Vagina (tissue), 2 donors: Measurements from ENCODE around the gene TDRD7. TPM values are rescaled to one million over a fixed set of nuclear protein-coding genes. Genes with fewer than 3 reads are reported as not detected.

Experiments
- DNase-seq, 2 donors: peaks; one replicate each; pipeline ENCODE4 v3.0.0-alpha.2; 2017; ENCODE audit errors: extremely low spot score in 2 of 2
- H3K27ac ChIP-seq: fragments of 200-600 bp; sonication (generic); one replicate; pipeline ENCODE4 v1.5.1; 2019
- H3K27me3 ChIP-seq: fragments of 200-600 bp; sonication (generic); one replicate; pipeline ENCODE4 v1.5.1; 2019
- H3K36me3 ChIP-seq, 2 donors: fragments of 200-600 bp; sonication (generic); one replicate each; pipeline ENCODE4 v1.5.1; 2017 to 2019
- H3K4me1 ChIP-seq: fragments of 200-600 bp; sonication (generic); one replicate; pipeline ENCODE4 v1.5.1; 2019
- H3K4me3 ChIP-seq, 2 donors: fragments of 200-600 bp; sonication (generic); 1 replicate in 1 of 2; 2 replicates in 1 of 2; pipeline ENCODE4 v1.5.1; 2016 to 2019
- H3K9me3 ChIP-seq: fragments of 200-600 bp; sonication (generic); one replicate; pipeline ENCODE4 v1.5.1; 2019
- POLR2A ChIP-seq, 2 donors: fragments of 450-650 bp; IDR thresholded peaks; one replicate each; pipeline ENCODE4 v1.6.1; 2017; ENCODE audit warnings: antibody characterized with exemption in 2 of 2, mild to moderate bottlenecking in 2 of 2, moderate library complexity in 2 of 2
- POLR2AphosphoS5 ChIP-seq, 2 donors: sonication (generic); formaldehyde crosslinking; IDR thresholded peaks; one replicate each; pipeline ENCODE4 v1.9.0; 2017; ENCODE audit warnings: antibody characterized with exemption in 2 of 2, mild to moderate bottlenecking in 2 of 2, low read depth in 1 of 2; ENCODE audit not compliant: insufficient read depth in 1 of 2
- intact Hi-C: fragments of 100-400 bp; cut with DNase I; formaldehyde crosslinking; loops from one replicate; pipeline ENCODE4 v1.15.1; 2023
- total RNA-seq: library from RNA; depleted of rRNA; stranded (reverse); fragments of >200 nt; gene quantifications from one replicate; pipeline ENCODE4 v1.2.3, GENCODE V29; 2016
- TF ChIP-seq, protein P1 (sequence below), 3 experiments: fragments of 450-650 bp in 2 of 3; fragments of 200-600 bp in 1 of 3; sonication (generic) in 1 of 3; IDR thresholded peaks; one replicate each; pipeline ENCODE4 v1.5.1; 2017 to 2019; ENCODE audit warnings: antibody characterized with exemption in 3 of 3, mild to moderate bottlenecking in 2 of 3, moderate library complexity in 2 of 3

TDRD7 gene
- total RNA-seq, 1 donor from 2014 or later, result 13.5 TPM

DNA sequence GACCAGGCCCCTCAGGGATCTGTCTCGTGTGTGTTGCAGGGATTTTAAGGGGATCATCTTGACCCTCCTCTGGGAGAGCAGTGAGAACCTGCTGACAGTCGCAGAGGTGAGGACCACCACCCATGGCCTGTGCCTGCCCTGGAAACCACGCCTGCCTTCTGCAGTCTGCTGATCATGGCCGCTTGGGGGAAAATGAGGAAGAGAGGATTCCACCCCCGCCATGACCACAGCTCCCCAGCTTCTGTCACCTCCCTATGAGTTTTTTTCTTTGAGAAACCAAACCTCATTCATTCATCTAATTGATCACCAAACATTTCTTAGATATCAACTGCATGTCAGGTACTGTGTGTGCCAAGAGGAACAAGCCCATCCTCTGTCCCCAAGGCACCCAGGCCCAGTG, 46.3 kb upstream of the TDRD7 start:
- TF ChIP-seq POLR2AphosphoS5 (IDR thresholded peaks at IDR 0.05; ENCODE audit: insufficient read depth in 1 of 2, low read depth in 1 of 2) (no peak), POLR2A (IDR thresholded peaks at IDR 0.05) (no peak)
- TF ChIP-seq, protein P1, sequence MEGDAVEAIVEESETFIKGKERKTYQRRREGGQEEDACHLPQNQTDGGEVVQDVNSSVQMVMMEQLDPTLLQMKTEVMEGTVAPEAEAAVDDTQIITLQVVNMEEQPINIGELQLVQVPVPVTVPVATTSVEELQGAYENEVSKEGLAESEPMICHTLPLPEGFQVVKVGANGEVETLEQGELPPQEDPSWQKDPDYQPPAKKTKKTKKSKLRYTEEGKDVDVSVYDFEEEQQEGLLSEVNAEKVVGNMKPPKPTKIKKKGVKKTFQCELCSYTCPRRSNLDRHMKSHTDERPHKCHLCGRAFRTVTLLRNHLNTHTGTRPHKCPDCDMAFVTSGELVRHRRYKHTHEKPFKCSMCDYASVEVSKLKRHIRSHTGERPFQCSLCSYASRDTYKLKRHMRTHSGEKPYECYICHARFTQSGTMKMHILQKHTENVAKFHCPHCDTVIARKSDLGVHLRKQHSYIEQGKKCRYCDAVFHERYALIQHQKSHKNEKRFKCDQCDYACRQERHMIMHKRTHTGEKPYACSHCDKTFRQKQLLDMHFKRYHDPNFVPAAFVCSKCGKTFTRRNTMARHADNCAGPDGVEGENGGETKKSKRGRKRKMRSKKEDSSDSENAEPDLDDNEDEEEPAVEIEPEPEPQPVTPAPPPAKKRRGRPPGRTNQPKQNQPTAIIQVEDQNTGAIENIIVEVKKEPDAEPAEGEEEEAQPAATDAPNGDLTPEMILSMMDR (IDR thresholded peaks at IDR 0.05), result no peak
- intact Hi-C loops, result no loop called here
- no peak overlapping the region for H3K4me3 ChIP-seq
- DNase-seq, result no peak
- H3K27me3 ChIP-seq, result no peaks in the 10 kb centered on the region
- H3K27ac ChIP-seq, result no peak overlapping the region
- no peaks in the 10 kb centered on the region for H3K4me1 ChIP-seq
- no peaks in the 10 kb centered on the region for H3K9me3 ChIP-seq
- peaks cover 0 to 9% of the 10 kb centered on the region in 2 donors for H3K36me3 ChIP-seq

GRCh38 chr9:97366476-97366875, 45.4 kb upstream of the TDRD7 start:
- Histone ChIP-seq H3K4me1 (no peaks in the 10 kb centered on the region), H3K4me3 (no peak overlapping the region)
- no peak for DNase-seq

GRCh38 chr9:97366889-97367288, 45.0 kb upstream of the TDRD7 start:
- Histone ChIP-seq H3K27me3 (no peaks in the 10 kb centered on the region), H3K36me3 (peaks cover 0 to 9% of the 10 kb centered on the region in 2 donors), H3K4me3 (no peak overlapping the region), H3K27ac (no peak overlapping the region), H3K9me3 (no peaks in the 10 kb centered on the region), H3K4me1 (no peaks in the 10 kb centered on the region)
- no peak for DNase-seq
- no peak for TF ChIP-seq POLR2AphosphoS5 (IDR thresholded peaks at IDR 0.05; ENCODE audit: insufficient read depth in 1 of 2, low read depth in 1 of 2)
- TF ChIP-seq, protein P1 (IDR thresholded peaks at IDR 0.05), result no peak
- no peak for TF ChIP-seq POLR2A (IDR thresholded peaks at IDR 0.05)
- intact Hi-C loops, result no loop called here

More at GRCh38 chr9:97366476-97366875, 45.4 kb upstream of the TDRD7 start:
- Histone ChIP-seq H3K9me3 (no peaks in the 10 kb centered on the region), H3K36me3 (peaks cover 0 to 9% of the 10 kb centered on the region in 2 donors), H3K27ac (no peak overlapping the region), H3K27me3 (no peaks in the 10 kb centered on the region)
- intact Hi-C loops, result no loop called here
- TF ChIP-seq POLR2AphosphoS5 (IDR thresholded peaks at IDR 0.05; ENCODE audit: insufficient read depth in 1 of 2, low read depth in 1 of 2) (no peak), POLR2A (IDR thresholded peaks at IDR 0.05) (no peak)
- TF ChIP-seq, protein P1 (IDR thresholded peaks at IDR 0.05), result no peak

DNA sequence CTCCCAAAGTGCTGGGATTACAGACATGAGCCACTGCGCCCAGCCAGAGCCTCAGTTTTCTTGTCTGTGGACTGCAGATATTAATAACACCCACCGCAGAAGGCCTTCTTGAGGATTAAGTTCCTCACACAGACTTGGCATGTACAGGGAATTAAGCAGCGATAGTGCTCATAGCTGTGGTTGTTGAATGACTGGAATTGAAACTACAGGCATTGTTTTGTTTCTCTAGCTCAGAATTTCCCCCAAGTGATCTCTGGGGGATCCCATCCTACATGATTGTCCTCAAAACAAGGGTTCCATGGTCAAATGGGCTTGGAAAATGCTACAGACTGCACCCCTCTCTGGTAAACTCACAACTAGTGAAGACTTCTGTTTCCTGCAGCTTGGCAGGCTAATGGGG, 44.2 kb upstream of the TDRD7 start:
- peaks cover 0 to 9% of the 10 kb centered on the region in 2 donors for H3K36me3 ChIP-seq
- TF ChIP-seq, protein P1 (IDR thresholded peaks at IDR 0.05), result no peak
- TF ChIP-seq POLR2A (IDR thresholded peaks at IDR 0.05) (no peak), POLR2AphosphoS5 (IDR thresholded peaks at IDR 0.05; ENCODE audit: insufficient read depth in 1 of 2, low read depth in 1 of 2) (no peak)
- no peak for DNase-seq

GRCh38 chr9:97368964-97369363, 42.9 kb upstream of the TDRD7 start:
- TF ChIP-seq, protein P1 (IDR thresholded peaks at IDR 0.05), result no peak
- TF ChIP-seq POLR2A (IDR thresholded peaks at IDR 0.05), result no peak
- no peak for TF ChIP-seq POLR2AphosphoS5 (IDR thresholded peaks at IDR 0.05; ENCODE audit: insufficient read depth in 1 of 2, low read depth in 1 of 2)
- H3K27me3 ChIP-seq, result no peaks in the 10 kb centered on the region
- H3K36me3 ChIP-seq, result peaks cover 0 to 9% of the 10 kb centered on the region in 2 donors
- DNase-seq, result no peak
- intact Hi-C loops, result no loop called here
- H3K9me3 ChIP-seq, result no peaks in the 10 kb centered on the region
- H3K4me1 ChIP-seq, result no peaks in the 10 kb centered on the region
- H3K4me3 ChIP-seq, result no peak overlapping the region
- no peak overlapping the region for H3K27ac ChIP-seq

More for the DNA sequence above, 44.2 kb upstream of the TDRD7 start:
- intact Hi-C loops, result no loop called here
- Histone ChIP-seq H3K27me3 (no peaks in the 10 kb centered on the region), H3K4me1 (no peaks in the 10 kb centered on the region), H3K4me3 (no peak overlapping the region), H3K9me3 (no peaks in the 10 kb centered on the region), H3K27ac (no peak overlapping the region)
